ENCODE measurements around the gene ARMC9.

ARMC9 gene

GRCh38 chr2:231210782-231211181 is 12.4 kb downstream of the ARMC9 start:
- in situ Hi-C loops (cut with MboI; ENCODE audit: low pct_unique_long_range_greater_than_20kb, low sequenced_read_pairs, unreplicated experiment): no loop called here
- no peak for TF ChIP-seq CTCF (IDR thresholded peaks at IDR 0.05; ENCODE audit: extremely low read depth, insufficient read depth, missing control alignments)
- no peak for DNase-seq (ENCODE audit: low spot score)

GRCh38 chr2:231211486-231211885 is 13.1 kb downstream of the ARMC9 start:
- no peak for DNase-seq (ENCODE audit: low spot score)
- no peak for TF ChIP-seq CTCF (IDR thresholded peaks at IDR 0.05; ENCODE audit: extremely low read depth, insufficient read depth, missing control alignments)
- in situ Hi-C loops (cut with MboI; ENCODE audit: low pct_unique_long_range_greater_than_20kb, low sequenced_read_pairs, unreplicated experiment): no loop called here

- in situ Hi-C loops (cut with MboI; ENCODE audit: low pct_unique_long_range_greater_than_20kb, low sequenced_read_pairs, unreplicated experiment): no loop called here
- DNase-seq (ENCODE audit: low spot score): no peak
- TF ChIP-seq CTCF (IDR thresholded peaks at IDR 0.05; ENCODE audit: extremely low read depth, insufficient read depth, missing control alignments): no peak
Measured at GRCh38 chr2:231212329-231212845, 14.0 kb downstream of the ARMC9 start.

- in situ Hi-C loops (cut with MboI; ENCODE audit: low pct_unique_long_range_greater_than_20kb, low sequenced_read_pairs, unreplicated experiment): no loop called here
- no peak for DNase-seq (ENCODE audit: low spot score)
- TF ChIP-seq CTCF (IDR thresholded peaks at IDR 0.05; ENCODE audit: extremely low read depth, insufficient read depth, missing control alignments): no peak
Measured at GRCh38 chr2:231213931-231214642, 15.7 kb downstream of the ARMC9 start.

- no peak for TF ChIP-seq CTCF (IDR thresholded peaks at IDR 0.05; ENCODE audit: extremely low read depth, insufficient read depth, missing control alignments)
- DNase-seq (ENCODE audit: low spot score): no peak
- in situ Hi-C loops (cut with MboI; ENCODE audit: low pct_unique_long_range_greater_than_20kb, low sequenced_read_pairs, unreplicated experiment): no loop called here
Measured at GRCh38 chr2:231218366-231218765, 19.9 kb downstream of the ARMC9 start.

GRCh38 chr2:231219289-231219688 is 20.9 kb downstream of the ARMC9 start:
- no peak for DNase-seq (ENCODE audit: low spot score)
- TF ChIP-seq CTCF (IDR thresholded peaks at IDR 0.05; ENCODE audit: extremely low read depth, insufficient read depth, missing control alignments): no peak
- in situ Hi-C loops (cut with MboI; ENCODE audit: low pct_unique_long_range_greater_than_20kb, low sequenced_read_pairs, unreplicated experiment): no loop called here
